ENCODE measurements around the gene OR2L8. TPM values are rescaled to one million over a fixed set of nuclear protein-coding genes. Genes with fewer than 3 reads are reported as not detected.

The OR2L8 gene
- polyA plus RNA-seq, result not detected

- no peak for DNase-seq
- Mint-ChIP-seq H3K4me3 (no peak within 1 kb of the TSS), H3K4me1 (no peaks in the 10 kb centered on the region), H3K36me3 (no peaks in the 10 kb centered on the region), H3K9me3 (peaks cover 0 to 12% (median 2%) of the 10 kb centered on the region in 6 donors), H3K27ac (peak within 1 kb of the TSS in 1 of 6 donors; percentile 61), H3K27me3 (ENCODE audit: low read depth in 3 of 3) (peaks cover 0 to 2% (median 0%) of the 10 kb centered on the region in 3 donors)
These were observed at the start of gene OR2L8 for GRCh38 chr1:247948558-247948957. Gene OR2L8 (plus strand): TSS chr1:247948858. CDS start chr1:247948858, 0 bp downstream.

- H3K9me3 Mint-ChIP-seq, result peaks cover 0 to 4% (median 2%) of the 10 kb centered on the region in 6 donors
- peak overlapping the region in 1 of 5 donors; percentile 2 for H3K4me3 Mint-ChIP-seq
- DNase-seq, result no peak
- peaks cover 35 to 43% of the 10 kb centered on the region in 2 donors for H3K4me1 Mint-ChIP-seq
- H3K36me3 Mint-ChIP-seq, result no peaks in the 10 kb centered on the region
- peaks cover 0 to 2% (median 0%) of the 10 kb centered on the region in 3 donors for H3K27me3 Mint-ChIP-seq (ENCODE audit: low read depth in 3 of 3)
- peak overlapping the region in 3 of 6 donors; percentile 9 to 57 (median 41) for H3K27ac Mint-ChIP-seq
These were observed 44.5 kb upstream of the OR2L8 start for GRCh38 chr1:247904122-247904521.

- Mint-ChIP-seq H3K27ac (peak overlapping the region in 1 of 6 donors; percentile 6), H3K27me3 (ENCODE audit: low read depth in 3 of 3) (peaks cover 0 to 2% (median 0%) of the 10 kb centered on the region in 3 donors), H3K9me3 (peaks cover 0 to 4% (median 2%) of the 10 kb centered on the region in 6 donors), H3K36me3 (no peaks in the 10 kb centered on the region), H3K4me1 (peaks cover 35 to 43% of the 10 kb centered on the region in 2 donors), H3K4me3 (peak overlapping the region in 2 of 5 donors; percentile 82 to 86)
- DNase-seq, result no peak
These were observed 43.5 kb upstream of the OR2L8 start for GRCh38 chr1:247905181-247905580.

GRCh38 chr1:247905910-247906503 is 42.7 kb upstream of the OR2L8 start:
- H3K4me3 Mint-ChIP-seq, result peak overlapping the region; percentile 76 to 86 (median 82)
- peaks cover 35 to 43% of the 10 kb centered on the region in 2 donors for H3K4me1 Mint-ChIP-seq
- peak overlapping the region; percentile 55 to 89 (median 82) for H3K27ac Mint-ChIP-seq
- no peak for DNase-seq
- H3K27me3 Mint-ChIP-seq (ENCODE audit: low read depth in 3 of 3), result peaks cover 0 to 2% (median 0%) of the 10 kb centered on the region in 3 donors
- H3K9me3 Mint-ChIP-seq, result peaks cover 0 to 4% (median 2%) of the 10 kb centered on the region in 6 donors
- no peaks in the 10 kb centered on the region for H3K36me3 Mint-ChIP-seq

DNA sequence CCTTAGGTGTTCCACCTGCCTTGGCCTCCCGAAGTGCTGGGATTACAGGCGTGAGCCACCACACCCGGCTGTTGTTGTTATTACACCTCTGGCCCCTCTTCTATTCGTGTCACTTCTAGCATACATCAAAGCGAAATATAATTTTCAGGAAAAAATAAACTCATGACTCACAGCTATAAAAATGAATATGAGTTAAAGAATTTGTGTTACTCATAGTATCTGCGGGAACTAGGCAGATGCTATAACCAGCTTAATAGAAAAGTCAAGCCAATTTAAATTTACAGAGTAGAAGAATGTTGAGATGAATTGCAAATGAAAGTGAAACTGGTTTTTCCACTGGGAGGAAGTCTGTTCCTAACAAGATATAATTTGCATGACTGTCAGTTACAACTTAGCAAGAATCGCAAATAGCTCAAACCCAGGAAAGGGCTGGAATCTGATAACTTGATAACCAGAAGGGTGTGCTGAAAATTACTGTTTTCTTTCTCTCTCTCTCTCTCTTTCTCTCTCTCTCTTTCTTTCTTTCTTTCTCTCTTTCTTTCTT is 42.1 kb upstream of the OR2L8 start:
- Mint-ChIP-seq H3K27me3 (ENCODE audit: low read depth in 3 of 3) (peaks cover 0 to 2% (median 0%) of the 10 kb centered on the region in 3 donors), H3K4me3 (peak overlapping the region; percentile 76 to 86 (median 82)), H3K27ac (peak overlapping the region; percentile 55 to 89 (median 82)), H3K36me3 (no peaks in the 10 kb centered on the region), H3K4me1 (peaks cover 35 to 43% of the 10 kb centered on the region in 2 donors), H3K9me3 (peaks cover 0 to 4% (median 2%) of the 10 kb centered on the region in 6 donors)
- DNase-seq, result peak; percentile 5 to 26 (median 15)

DNA sequence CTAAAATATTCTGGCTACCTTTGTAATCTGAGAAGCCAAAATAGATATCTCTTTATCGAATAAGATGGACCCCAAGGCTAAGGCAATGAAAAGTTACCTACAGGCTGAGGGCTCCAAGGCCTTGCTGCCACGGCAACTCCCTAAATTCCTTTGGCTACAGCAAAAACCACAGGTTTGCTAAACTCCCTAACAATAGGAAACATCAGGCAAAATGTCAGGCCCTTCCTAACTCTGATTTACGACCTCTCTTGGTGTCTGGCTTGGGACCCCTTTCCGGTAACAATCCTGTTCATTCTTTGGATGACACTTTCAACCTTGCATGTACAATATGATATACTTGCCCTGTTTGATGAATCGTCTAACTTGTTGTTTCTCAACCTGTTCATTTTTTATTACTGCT is 39.9 kb upstream of the OR2L8 start:
- no peaks in the 10 kb centered on the region for H3K36me3 Mint-ChIP-seq
- H3K27ac Mint-ChIP-seq, result no peak overlapping the region
- H3K9me3 Mint-ChIP-seq, result peaks cover 0 to 4% (median 2%) of the 10 kb centered on the region in 6 donors
- H3K4me1 Mint-ChIP-seq, result peaks cover 35 to 43% of the 10 kb centered on the region in 2 donors
- peaks cover 0 to 2% (median 0%) of the 10 kb centered on the region in 3 donors for H3K27me3 Mint-ChIP-seq (ENCODE audit: low read depth in 3 of 3)
- no peak overlapping the region for H3K4me3 Mint-ChIP-seq
- DNase-seq, result no peak

- no peak overlapping the region for H3K4me3 Mint-ChIP-seq
- H3K27me3 Mint-ChIP-seq (ENCODE audit: low read depth in 3 of 3), result peaks cover 0 to 2% (median 1%) of the 10 kb centered on the region in 3 donors
- H3K9me3 Mint-ChIP-seq, result no peaks in the 10 kb centered on the region
- H3K4me1 Mint-ChIP-seq, result peaks cover 0 to 2% of the 10 kb centered on the region in 2 donors
- no peaks in the 10 kb centered on the region for H3K36me3 Mint-ChIP-seq
- no peak for DNase-seq
- no peak overlapping the region for H3K27ac Mint-ChIP-seq
These were observed 34.9 kb upstream of the OR2L8 start for GRCh38 chr1:247913786-247914185.

DNA sequence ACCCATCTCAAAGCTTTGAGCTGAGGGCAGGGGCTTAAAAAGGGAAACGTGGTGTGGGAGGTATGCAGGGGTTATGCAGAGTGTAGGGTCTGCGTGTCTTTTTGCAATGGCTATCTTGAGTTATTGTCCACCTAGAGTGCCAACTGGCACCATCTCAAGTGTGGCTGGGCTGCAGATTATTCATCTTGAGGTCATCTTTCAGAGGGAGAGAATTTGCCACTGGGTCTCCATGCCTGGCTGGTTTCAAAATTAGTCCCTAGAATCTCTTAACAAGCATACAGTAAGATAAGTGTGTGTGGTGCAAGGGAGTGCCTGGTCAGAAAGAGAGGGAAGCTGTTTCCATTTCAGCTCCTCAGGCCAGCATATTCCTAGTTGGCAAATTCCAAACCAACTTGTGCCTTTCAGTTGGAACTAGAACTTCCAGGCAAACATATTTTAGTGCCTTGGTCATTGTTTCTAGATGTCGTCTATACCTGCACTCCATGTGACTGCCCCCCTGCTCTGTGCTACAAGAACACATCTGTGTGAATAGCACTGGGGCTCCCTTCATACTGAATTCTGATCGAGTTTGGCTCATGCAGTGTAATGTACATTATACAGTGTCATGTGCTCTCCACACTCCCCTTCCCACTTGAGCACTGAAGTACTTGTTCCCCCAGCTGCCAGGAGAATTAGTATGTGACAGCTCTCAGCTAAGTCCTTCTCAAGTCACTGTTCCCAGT is 33.6 kb upstream of the OR2L8 start:
- no peak overlapping the region for H3K27ac Mint-ChIP-seq
- no peaks in the 10 kb centered on the region for H3K36me3 Mint-ChIP-seq
- H3K9me3 Mint-ChIP-seq, result no peaks in the 10 kb centered on the region
- H3K27me3 Mint-ChIP-seq (ENCODE audit: low read depth in 3 of 3), result peaks cover 0 to 3% (median 2%) of the 10 kb centered on the region in 3 donors
- no peak overlapping the region for H3K4me3 Mint-ChIP-seq
- DNase-seq, result no peak
- H3K4me1 Mint-ChIP-seq, result no peaks in the 10 kb centered on the region

DNA sequence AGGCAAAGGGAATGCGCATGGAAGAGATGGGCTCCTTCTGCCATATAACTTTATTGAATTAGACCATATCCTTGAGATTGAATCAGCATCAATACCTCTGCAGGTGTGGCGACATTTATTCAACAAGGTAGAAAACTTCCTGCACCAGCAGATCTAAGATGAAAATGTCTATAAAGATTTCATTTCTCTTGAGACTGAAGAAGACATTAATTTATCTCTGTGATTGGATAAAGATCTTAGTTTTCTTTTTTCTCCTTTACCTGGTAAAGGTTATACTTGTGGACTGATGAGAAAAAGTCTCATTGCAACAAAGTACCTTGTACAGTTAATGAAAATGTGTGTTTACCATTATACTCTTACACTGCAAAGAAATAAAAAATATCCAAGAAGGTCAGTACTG is 28.7 kb upstream of the OR2L8 start, which contains the start of gene OR2T8:
TSS of gene OR2T8 (plus strand) at position 301 of the 400 bp plus-strand sequence. CDS start 766 bp downstream, outside the sequence.
- no peak for DNase-seq
- peaks cover 0 to 2% (median under 1%) of the 10 kb centered on the region in 3 donors for H3K27me3 Mint-ChIP-seq (ENCODE audit: low read depth in 3 of 3)
- H3K4me1 Mint-ChIP-seq, result no peaks in the 10 kb centered on the region
- H3K4me3 Mint-ChIP-seq, result no peak within 1 kb of the TSS
- H3K27ac Mint-ChIP-seq, result no peak within 1 kb of the TSS
- no peaks in the 10 kb centered on the region for H3K36me3 Mint-ChIP-seq
- no peaks in the 10 kb centered on the region for H3K9me3 Mint-ChIP-seq

DNA sequence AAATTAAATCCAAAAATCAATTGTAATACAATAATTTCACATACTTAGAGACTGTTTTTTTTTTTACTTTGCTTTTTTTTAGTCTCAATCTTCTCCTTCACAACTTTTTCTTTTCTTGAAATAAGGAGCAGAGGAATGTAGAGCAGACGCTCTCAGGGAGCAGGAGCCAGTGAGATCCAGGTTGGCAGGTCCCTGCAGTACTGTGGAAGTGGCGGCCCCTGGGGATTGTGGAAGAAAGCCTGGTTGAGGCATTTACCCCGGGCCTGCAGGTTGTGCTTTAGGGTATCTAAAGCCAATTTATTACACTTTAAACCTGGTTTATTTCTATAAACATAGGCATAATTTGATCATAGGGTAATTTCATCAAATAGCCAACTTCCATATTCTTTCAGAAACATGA is 24.7 kb upstream of the OR2L8 start:
- Mint-ChIP-seq H3K27ac (no peak overlapping the region), H3K4me3 (no peak overlapping the region), H3K9me3 (no peaks in the 10 kb centered on the region), H3K27me3 (ENCODE audit: low read depth in 3 of 3) (peaks cover 0 to 2% (median 0%) of the 10 kb centered on the region in 3 donors), H3K4me1 (no peaks in the 10 kb centered on the region), H3K36me3 (no peaks in the 10 kb centered on the region)
- no peak for DNase-seq

DNA sequence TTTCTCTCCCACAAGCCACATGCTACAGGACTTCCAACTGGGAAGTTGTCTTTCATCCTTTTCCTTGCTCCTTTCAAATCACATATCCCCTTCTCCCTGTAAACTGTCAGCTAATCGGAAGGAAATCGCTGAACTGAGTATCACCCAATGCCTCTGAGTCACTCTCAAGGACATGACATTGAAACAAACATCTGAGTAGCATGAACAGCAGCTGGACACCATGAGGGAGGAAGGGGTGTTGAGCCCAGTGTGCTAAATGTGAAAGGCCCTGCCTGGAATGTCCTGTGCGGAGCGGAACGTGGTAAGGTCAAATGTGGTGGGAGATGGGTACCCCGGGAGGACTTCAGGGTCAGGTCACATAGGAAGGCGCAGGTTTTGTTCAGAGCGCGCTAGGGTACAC is 23.8 kb upstream of the OR2L8 start, which contains the start of gene OR2AJ1:
TSS of gene OR2AJ1 (plus strand) at position 22 of the 400 bp plus-strand sequence. CDS start 8,880 bp downstream, outside the sequence.
- Mint-ChIP-seq H3K27me3 (ENCODE audit: low read depth in 3 of 3) (peaks cover 0 to 2% (median 0%) of the 10 kb centered on the region in 3 donors), H3K27ac (no peak within 1 kb of the TSS), H3K4me1 (no peaks in the 10 kb centered on the region), H3K36me3 (no peaks in the 10 kb centered on the region), H3K9me3 (peaks cover 0 to 5% (median 0%) of the 10 kb centered on the region in 6 donors), H3K4me3 (no peak within 1 kb of the TSS)
- no peak for DNase-seq

DNA sequence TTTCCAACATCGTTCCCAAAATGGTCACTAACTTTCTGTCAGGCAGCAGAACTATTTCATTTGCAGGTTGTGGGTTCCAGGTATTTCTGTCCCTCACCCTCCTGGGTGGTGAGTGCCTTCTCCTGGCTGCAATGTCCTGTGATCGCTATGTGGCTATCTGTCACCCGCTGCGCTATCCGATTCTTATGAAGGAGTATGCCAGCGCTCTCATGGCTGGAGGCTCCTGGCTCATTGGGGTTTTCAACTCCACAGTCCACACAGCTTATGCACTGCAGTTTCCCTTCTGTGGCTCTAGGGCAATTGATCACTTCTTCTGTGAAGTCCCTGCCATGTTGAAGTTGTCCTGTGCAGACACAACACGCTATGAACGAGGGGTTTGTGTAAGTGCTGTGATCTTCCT is 14.7 kb upstream of the OR2L8 start:
- Mint-ChIP-seq H3K4me3 (no peak overlapping the region), H3K4me1 (peaks cover 0 to 3% of the 10 kb centered on the region in 2 donors), H3K27me3 (ENCODE audit: low read depth in 3 of 3) (peaks cover 0 to 4% (median 2%) of the 10 kb centered on the region in 3 donors), H3K27ac (no peak overlapping the region), H3K36me3 (no peaks in the 10 kb centered on the region), H3K9me3 (peaks cover 0 to 17% (median 3%) of the 10 kb centered on the region in 6 donors)
- no peak for DNase-seq

- peak overlapping the region in 2 of 5 donors; percentile 19 to 21 for H3K4me3 Mint-ChIP-seq
- no peaks in the 10 kb centered on the region for H3K36me3 Mint-ChIP-seq
- peaks cover 0 to 12% (median 3%) of the 10 kb centered on the region in 6 donors for H3K9me3 Mint-ChIP-seq
- DNase-seq, result no peak
- peaks cover 0 to 3% of the 10 kb centered on the region in 2 donors for H3K4me1 Mint-ChIP-seq
- H3K27ac Mint-ChIP-seq, result no peak overlapping the region
- H3K27me3 Mint-ChIP-seq (ENCODE audit: low read depth in 3 of 3), result peaks cover 0 to 4% (median 0%) of the 10 kb centered on the region in 3 donors
These were observed 12.9 kb upstream of the OR2L8 start for GRCh38 chr1:247935781-247936180.

Measured in immature natural killer cell (primary cell).